WI38 (cell line): ENCODE data around the gene FGGY.

ENCODE experiments used
- H3K4me3 ChIP-seq: 2 replicates; pipeline ENCODE4 v1.5.1; 2011; ENCODE audit warnings: low read depth, mild to moderate bottlenecking, control low read depth, low read length
- TF ChIP-seq, protein P1 (sequence below): IDR thresholded peaks from 2 replicates; pipeline ENCODE4 v1.5.1; 2012; ENCODE audit warnings: low read depth, mild to moderate bottlenecking, control low read depth, low read length

Gene FGGY

DNA sequence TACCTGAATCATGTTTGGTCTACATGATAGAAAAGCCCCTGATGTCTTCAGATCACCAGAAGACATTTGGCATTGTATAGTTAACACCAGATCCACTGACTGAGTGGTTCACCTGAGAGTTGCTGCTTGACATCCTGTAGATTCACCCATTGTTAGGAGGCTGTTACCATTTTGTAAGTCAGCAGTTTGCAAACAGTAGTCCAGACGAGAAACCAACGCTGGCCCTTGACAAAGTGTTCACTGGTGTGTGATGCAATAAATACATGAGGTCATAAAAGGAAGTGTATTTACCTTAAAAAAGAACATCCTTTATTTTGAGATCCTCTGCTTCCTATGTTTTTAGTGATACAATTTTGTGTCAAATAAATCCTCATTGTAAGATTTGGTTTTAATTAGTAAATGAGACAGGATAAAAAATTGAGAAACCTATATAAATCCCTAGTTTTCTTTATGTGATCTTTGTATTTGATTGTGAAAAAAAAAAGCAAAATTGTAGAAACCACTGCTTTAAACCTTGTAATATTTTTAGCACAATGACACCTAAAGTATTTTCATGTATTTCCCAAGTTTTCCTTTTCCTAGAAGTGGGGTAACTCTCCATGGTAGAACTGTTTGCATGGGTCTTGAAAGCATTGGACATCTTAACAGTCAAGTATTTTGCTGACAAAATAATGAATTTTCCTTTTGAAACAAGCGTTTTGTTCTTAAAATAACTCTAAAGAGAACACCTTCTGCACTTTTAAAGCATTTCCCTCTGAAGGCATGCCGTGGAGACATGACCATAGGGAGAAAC, 204.3 kb downstream of the FGGY start:
- TF ChIP-seq, protein P1, sequence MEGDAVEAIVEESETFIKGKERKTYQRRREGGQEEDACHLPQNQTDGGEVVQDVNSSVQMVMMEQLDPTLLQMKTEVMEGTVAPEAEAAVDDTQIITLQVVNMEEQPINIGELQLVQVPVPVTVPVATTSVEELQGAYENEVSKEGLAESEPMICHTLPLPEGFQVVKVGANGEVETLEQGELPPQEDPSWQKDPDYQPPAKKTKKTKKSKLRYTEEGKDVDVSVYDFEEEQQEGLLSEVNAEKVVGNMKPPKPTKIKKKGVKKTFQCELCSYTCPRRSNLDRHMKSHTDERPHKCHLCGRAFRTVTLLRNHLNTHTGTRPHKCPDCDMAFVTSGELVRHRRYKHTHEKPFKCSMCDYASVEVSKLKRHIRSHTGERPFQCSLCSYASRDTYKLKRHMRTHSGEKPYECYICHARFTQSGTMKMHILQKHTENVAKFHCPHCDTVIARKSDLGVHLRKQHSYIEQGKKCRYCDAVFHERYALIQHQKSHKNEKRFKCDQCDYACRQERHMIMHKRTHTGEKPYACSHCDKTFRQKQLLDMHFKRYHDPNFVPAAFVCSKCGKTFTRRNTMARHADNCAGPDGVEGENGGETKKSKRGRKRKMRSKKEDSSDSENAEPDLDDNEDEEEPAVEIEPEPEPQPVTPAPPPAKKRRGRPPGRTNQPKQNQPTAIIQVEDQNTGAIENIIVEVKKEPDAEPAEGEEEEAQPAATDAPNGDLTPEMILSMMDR, result no peak
- no peak overlapping the region for H3K4me3 ChIP-seq

DNA sequence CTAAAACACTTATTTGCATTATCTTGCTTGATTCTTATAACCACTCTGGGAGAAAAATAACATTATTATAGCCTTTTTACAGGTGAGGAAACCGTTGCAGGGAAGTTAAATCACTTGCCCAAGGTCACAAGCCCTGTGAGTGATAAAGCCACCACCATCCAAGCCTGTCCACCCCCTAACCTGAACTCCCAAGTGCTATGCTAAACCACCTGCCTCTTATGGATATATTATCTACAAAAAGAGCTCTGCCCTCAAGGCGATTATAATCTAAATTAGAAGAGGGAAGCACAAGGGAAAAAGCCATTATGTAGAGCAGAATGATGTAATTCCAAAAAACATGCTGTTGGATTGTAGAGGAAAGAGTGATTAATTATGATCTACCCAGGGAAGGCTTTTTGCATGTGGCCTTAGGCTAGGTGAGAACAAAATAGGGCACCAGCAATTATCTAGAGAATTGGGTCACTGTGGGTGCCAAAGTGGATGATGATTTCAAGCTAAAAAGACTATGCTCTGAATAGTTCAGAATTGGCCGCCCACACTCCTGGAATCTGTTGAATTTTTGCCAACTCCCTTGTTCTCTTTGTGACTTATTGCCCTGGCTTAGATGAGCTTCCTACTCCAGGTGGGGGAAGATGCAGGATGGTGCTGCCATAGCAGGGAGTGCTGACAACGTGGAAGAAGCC, 205.3 kb downstream of the FGGY start:
- TF ChIP-seq, protein P1, result no peak
- no peak overlapping the region for H3K4me3 ChIP-seq

DNA sequence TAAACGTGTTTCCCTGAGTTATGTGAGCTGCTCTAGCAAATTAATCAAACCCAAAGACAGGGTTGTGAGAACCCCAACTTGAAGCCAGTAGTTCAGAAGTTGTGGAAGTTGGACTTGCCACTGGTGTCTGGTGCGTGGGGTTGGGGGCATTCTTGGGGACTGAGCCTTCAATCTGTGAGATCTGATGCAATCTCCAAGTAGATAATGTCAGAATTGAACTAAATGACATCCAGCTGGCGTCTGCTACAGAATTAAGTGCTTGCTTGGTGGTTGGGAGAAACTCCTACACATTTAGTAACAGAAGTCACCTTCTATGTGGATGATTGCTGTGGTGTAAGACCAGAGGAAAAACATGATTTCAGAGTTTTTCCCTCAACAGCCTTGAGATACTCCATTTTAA, 207.4 kb downstream of the FGGY start:
- TF ChIP-seq, protein P1, result no peak
- H3K4me3 ChIP-seq, result no peak overlapping the region

DNA sequence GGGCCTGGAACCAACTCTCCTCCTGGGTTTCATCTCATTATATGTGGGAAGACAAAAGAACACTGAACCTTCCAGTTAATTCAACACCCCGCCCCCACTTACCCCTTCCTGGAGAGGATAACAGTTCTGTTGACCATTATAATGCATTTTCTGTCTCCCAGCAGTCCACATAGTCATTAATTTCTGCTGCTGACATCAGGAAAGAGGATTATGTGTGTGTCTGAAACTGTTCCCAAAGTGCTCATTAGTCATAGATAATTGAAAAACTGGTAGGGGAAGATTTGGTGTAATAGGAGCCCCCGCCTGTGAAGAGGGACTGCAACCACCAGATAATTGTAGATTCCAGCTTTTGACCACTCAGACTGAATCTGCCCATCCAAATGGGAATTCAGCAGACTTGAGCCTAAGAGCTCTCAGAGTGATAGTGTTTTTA, 208.7 kb downstream of the FGGY start:
- TF ChIP-seq, protein P1, result no peak
- no peak overlapping the region for H3K4me3 ChIP-seq

DNA sequence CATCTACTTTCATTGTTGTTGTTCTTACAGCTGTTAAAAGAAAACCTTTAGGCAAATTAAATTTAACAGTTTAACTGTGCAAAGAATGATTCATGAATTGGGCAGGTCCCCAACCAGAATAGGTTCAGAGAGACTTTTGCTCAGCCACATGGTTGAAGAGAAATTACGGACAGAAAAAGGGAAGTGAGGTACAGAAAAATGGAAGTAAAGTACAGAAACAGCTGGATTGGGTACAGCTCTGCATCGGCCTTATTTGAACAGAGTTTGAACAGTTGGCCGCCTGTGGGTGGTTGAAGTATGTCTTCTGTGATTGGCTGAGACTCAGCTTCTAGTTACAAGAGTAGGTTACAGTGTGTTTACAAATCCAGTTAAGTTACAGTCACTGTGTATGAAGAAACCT, 210.1 kb downstream of the FGGY start:
- TF ChIP-seq, protein P1, result no peak
- no peak overlapping the region for H3K4me3 ChIP-seq

DNA sequence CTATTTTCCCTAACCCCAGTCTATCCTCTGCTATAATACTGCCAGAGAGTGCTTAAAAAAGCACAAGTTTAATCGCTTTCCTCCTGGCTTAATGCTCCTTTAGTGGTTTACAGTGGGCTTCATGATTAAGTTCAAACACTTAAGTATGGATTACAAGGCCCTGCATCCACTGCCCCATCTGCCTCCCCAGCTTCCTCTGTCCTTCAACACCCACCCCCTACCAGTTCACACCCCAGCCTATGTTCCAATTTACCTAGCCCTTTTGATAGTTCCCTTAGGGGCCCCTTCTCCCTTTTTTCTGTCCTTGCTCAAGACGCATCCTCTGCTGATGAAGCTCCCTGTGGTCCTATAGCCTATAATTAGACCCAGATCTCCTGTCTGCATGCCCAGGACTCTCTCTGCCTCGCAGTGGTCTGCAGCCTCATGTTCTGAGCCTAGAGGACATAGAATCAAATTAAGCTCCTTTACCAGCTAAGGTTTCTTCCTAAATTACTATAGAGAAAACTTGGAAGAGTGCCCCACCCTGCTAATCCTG, 212.5 kb downstream of the FGGY start:
- TF ChIP-seq, protein P1, result no peak
- no peak overlapping the region for H3K4me3 ChIP-seq

DNA sequence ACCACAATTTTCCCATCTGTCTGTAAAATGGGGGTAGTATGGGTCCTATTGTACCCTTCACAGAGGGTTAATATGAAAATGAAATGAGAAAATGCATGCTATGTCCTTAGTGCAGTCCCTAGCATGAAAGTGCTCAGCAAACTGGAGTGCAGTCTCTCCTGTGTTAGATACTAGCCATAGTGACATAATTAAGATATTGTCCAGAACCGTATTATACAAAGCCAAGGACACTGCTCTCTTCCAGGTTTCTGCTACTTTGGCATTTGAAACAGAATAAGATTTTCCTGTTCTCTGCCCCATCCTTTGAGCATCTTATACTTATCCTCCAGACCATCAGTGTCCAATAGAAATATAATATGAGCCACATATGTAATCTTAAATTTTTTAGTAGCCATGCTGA, 213.4 kb downstream of the FGGY start:
- TF ChIP-seq, protein P1, result no peak
- H3K4me3 ChIP-seq, result no peak overlapping the region
